HL-60 (cell line): Measurements from ENCODE around the gene IGFBPL1.

Experiments used
- GABPA ChIP-seq: IDR thresholded peaks from 2 replicates; pipeline ENCODE4 v1.6.1; 2012; ENCODE audit warnings: low read depth
- POLR2AphosphoS5 ChIP-seq: IDR thresholded peaks from 2 replicates; pipeline ENCODE4 v1.6.1; 2012; ENCODE audit warnings: low read depth
- SPI1 ChIP-seq: IDR thresholded peaks from 2 replicates; pipeline ENCODE4 v1.6.1; 2012; ENCODE audit warnings: low read depth, mild to moderate bottlenecking, borderline replicate concordance
- TF ChIP-seq, protein P1 (sequence below): IDR thresholded peaks from one replicate; pipeline ENCODE4 v1.5.1; 2011; ENCODE audit warnings: low read length, control low read depth, inconsistent platforms; ENCODE audit not compliant: insufficient read depth
- TF ChIP-seq, protein P2 (sequence below): IDR thresholded peaks from 2 replicates; pipeline ENCODE4 v1.6.1; 2012; ENCODE audit warnings: low read depth; ENCODE audit not compliant: insufficient replicate concordance

DNA sequence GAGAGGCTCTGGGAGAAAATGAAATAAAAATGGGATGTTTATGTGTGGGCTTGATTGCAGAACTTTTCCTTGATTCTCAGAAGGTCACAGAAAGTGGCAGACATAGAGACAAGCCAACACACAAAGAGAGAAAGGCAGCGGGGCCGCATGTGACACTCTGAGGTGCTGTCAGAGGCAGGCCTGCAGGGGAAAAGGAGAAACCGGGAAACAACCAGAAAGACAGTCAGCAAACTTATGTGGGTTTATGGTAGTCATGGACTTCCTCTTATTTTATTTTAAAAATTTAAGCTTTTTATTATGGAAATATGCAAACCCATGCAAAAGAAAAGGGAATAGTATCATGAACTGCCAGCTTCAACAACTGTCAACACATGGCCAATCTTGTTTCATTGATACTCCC is 16.3 kb upstream of the IGFBPL1 start:
- TF ChIP-seq, protein P1, sequence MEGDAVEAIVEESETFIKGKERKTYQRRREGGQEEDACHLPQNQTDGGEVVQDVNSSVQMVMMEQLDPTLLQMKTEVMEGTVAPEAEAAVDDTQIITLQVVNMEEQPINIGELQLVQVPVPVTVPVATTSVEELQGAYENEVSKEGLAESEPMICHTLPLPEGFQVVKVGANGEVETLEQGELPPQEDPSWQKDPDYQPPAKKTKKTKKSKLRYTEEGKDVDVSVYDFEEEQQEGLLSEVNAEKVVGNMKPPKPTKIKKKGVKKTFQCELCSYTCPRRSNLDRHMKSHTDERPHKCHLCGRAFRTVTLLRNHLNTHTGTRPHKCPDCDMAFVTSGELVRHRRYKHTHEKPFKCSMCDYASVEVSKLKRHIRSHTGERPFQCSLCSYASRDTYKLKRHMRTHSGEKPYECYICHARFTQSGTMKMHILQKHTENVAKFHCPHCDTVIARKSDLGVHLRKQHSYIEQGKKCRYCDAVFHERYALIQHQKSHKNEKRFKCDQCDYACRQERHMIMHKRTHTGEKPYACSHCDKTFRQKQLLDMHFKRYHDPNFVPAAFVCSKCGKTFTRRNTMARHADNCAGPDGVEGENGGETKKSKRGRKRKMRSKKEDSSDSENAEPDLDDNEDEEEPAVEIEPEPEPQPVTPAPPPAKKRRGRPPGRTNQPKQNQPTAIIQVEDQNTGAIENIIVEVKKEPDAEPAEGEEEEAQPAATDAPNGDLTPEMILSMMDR: no peak
- TF ChIP-seq POLR2AphosphoS5: no peak
- no peak for TF ChIP-seq GABPA
- TF ChIP-seq, protein P2, sequence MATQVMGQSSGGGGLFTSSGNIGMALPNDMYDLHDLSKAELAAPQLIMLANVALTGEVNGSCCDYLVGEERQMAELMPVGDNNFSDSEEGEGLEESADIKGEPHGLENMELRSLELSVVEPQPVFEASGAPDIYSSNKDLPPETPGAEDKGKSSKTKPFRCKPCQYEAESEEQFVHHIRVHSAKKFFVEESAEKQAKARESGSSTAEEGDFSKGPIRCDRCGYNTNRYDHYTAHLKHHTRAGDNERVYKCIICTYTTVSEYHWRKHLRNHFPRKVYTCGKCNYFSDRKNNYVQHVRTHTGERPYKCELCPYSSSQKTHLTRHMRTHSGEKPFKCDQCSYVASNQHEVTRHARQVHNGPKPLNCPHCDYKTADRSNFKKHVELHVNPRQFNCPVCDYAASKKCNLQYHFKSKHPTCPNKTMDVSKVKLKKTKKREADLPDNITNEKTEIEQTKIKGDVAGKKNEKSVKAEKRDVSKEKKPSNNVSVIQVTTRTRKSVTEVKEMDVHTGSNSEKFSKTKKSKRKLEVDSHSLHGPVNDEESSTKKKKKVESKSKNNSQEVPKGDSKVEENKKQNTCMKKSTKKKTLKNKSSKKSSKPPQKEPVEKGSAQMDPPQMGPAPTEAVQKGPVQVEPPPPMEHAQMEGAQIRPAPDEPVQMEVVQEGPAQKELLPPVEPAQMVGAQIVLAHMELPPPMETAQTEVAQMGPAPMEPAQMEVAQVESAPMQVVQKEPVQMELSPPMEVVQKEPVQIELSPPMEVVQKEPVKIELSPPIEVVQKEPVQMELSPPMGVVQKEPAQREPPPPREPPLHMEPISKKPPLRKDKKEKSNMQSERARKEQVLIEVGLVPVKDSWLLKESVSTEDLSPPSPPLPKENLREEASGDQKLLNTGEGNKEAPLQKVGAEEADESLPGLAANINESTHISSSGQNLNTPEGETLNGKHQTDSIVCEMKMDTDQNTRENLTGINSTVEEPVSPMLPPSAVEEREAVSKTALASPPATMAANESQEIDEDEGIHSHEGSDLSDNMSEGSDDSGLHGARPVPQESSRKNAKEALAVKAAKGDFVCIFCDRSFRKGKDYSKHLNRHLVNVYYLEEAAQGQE: no peak
- TF ChIP-seq SPI1: peak; percentile 77
